Loucy (cell line): ENCODE data around the gene CASKIN2.

Experiments
- H2AFZ ChIP-seq: fragments of 200-600 bp; sonication (generic); 2 replicates; pipeline ENCODE4 v1.6.0; 2016; ENCODE audit warnings: antibody characterized with exemption, mild to moderate bottlenecking, low read length, moderate library complexity
- H3F3A ChIP-seq: fragments of 200-600 bp; 2 replicates; pipeline ENCODE4 v1.6.0; 2016; ENCODE audit warnings: antibody characterized with exemption, low read depth, mild to moderate bottlenecking
- H3K27me3 ChIP-seq: fragments of 200-600 bp; sonication (generic); 2 replicates; pipeline ENCODE4 v1.6.1; 2014; ENCODE audit warnings: low read length, mild to moderate bottlenecking; ENCODE audit not compliant: insufficient read depth, poor library complexity, severe bottlenecking
- H3K36me3 ChIP-seq: fragments of 200-600 bp; sonication (generic); 2 replicates; pipeline ENCODE4 v1.6.1; 2016; ENCODE audit warnings: low read length; ENCODE audit not compliant: insufficient read depth
- H3K4me1 ChIP-seq: fragments of 200-600 bp; sonication (generic); 2 replicates; pipeline ENCODE4 v1.5.1; 2014; ENCODE audit warnings: low read length, mild to moderate bottlenecking; ENCODE audit not compliant: insufficient read depth, poor library complexity, severe bottlenecking
- H3K4me2 ChIP-seq: fragments of 200-600 bp; sonication (generic); 2 replicates; pipeline ENCODE4 v1.6.0; 2014; ENCODE audit warnings: antibody characterized with exemption, low read length, low read depth, mild to moderate bottlenecking; ENCODE audit not compliant: poor library complexity, severe bottlenecking
- H3K4me3 ChIP-seq: fragments of 200-600 bp; sonication (generic); 2 replicates; pipeline ENCODE4 v1.5.1; 2014; ENCODE audit warnings: low read length, mild to moderate bottlenecking, mixed read lengths; ENCODE audit not compliant: poor library complexity, severe bottlenecking
- H3K79me2 ChIP-seq: fragments of 200-600 bp; sonication (generic); 2 replicates; pipeline ENCODE4 v1.6.1; 2014; ENCODE audit warnings: low read length; ENCODE audit not compliant: insufficient read depth
- H3K9ac ChIP-seq: fragments of 200-600 bp; sonication (generic); 2 replicates; pipeline ENCODE4 v1.6.0; 2014; ENCODE audit warnings: mild to moderate bottlenecking, low read depth, low read length, moderate library complexity; ENCODE audit not compliant: poor library complexity, severe bottlenecking
- H3K9me2 ChIP-seq: fragments of 200-600 bp; sonication (generic); replicated peaks from 2 replicates; pipeline ENCODE4 v1.6.1; 2016; ENCODE audit warnings: low read depth, low read length, mixed read lengths
- H3K9me3 ChIP-seq: fragments of 200-600 bp; sonication (generic); 2 replicates; pipeline ENCODE4 v1.6.1; 2014; ENCODE audit warnings: mild to moderate bottlenecking, antibody characterized with exemption, low read length, low read depth; ENCODE audit not compliant: insufficient read depth
- H4K20me1 ChIP-seq: fragments of 200-600 bp; sonication (generic); 2 replicates; pipeline ENCODE4 v1.6.0; 2014; ENCODE audit warnings: antibody characterized with exemption, low read length, mild to moderate bottlenecking; ENCODE audit not compliant: insufficient read depth, poor library complexity, severe bottlenecking
- CTCF ChIP-seq: fragments of 200-600 bp; sonication (generic); conservative IDR thresholded peaks from 2 replicates; pipeline ENCODE4 v1.5.1; 2014; ENCODE audit warnings: mild to moderate bottlenecking, antibody characterized with exemption, low read length
- EZH2phosphoT487 ChIP-seq: fragments of 200-600 bp; IDR thresholded peaks from 2 replicates; pipeline ENCODE4 v1.6.1; 2018; ENCODE audit warnings: antibody characterized with exemption, mild to moderate bottlenecking, moderate library complexity, borderline replicate concordance

CASKIN2 gene

DNA sequence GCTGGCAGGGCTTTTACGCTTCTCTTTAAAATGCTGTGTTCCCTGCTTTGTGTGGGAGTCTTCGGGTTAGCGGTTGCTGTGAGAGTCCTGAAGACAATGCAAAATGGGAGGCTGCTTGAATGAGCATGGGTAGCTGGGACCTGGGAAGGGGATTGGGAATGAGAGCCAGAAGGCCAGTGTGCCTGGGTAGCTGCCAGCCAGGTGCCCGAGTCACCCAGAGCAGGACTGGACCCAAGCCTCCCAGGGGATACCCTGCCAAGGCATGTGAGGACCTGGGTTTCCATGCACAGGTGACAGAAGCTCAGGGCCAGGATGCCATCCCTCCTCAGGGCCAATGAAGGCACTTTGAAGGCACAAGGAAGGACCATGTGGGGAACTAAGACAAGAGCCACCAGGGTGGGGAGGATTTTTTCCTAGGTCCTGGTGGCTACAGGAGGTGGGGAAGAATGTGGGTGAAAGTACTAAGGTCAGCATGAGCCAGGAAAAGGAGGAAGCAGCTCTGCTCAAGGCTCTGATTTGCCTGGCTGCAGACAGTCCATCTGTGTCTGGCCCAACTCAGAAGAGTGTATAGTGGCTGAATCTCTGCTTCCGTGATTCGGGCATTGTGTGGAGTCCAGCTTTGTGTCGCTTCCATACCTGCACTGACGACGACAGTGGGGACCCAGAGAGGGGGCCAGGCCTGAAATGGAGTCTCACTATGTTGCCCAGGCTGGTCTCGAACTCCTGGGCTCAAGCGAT, 38.4 kb downstream of the CASKIN2 start:
- H3K79me2 ChIP-seq, result no peaks in the 10 kb centered on the region
- H3K4me2 ChIP-seq, result no peak overlapping the region
- peaks cover 13% of the 10 kb centered on the region; the same call in 1 of the 2 replicates for H3K36me3 ChIP-seq
- H2AFZ ChIP-seq, result no peak overlapping the region
- H3K4me3 ChIP-seq, result no peak overlapping the region
- TF ChIP-seq EZH2phosphoT487 (no peak), CTCF (no peak)
- no peak overlapping the region for H3K9ac ChIP-seq
- no peaks in the 10 kb centered on the region for H3K4me1 ChIP-seq
- H3K9me3 ChIP-seq, result no peaks in the 10 kb centered on the region
- H3K9me2 ChIP-seq, result no peaks in the 10 kb centered on the region
- no peaks in the 10 kb centered on the region for H3F3A ChIP-seq
- H4K20me1 ChIP-seq, result no peaks in the 10 kb centered on the region
- no peaks in the 10 kb centered on the region for H3K27me3 ChIP-seq

DNA sequence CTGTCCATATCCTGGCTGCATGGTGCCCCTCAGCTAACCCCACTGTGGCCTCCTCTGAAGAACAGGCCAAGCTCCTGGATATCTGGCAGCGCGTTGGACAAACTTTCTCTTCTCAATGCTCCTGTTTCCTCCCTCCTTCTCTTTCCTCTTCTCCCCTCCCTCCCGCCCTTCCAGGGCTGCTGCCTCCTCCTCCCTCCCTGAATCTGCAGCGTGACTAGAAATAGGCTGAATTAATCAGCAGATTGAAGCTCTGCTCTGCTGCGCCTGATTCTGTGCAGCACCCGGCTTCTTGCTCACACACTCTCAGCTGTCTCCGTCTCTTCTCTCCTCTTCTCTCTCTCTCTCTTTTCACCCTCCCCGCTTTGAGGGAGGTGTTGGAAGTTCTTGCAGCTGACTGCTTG, 39.1 kb downstream of the CASKIN2 start:
- Histone ChIP-seq H3K4me3 (no peak overlapping the region), H3F3A (no peaks in the 10 kb centered on the region), H3K4me2 (no peak overlapping the region), H3K9me3 (no peaks in the 10 kb centered on the region), H3K4me1 (no peaks in the 10 kb centered on the region), H3K9ac (no peak overlapping the region), H3K9me2 (no peaks in the 10 kb centered on the region), H3K27me3 (no peaks in the 10 kb centered on the region), H3K79me2 (no peaks in the 10 kb centered on the region), H3K36me3 (peaks cover 13% of the 10 kb centered on the region; the same call in 1 of the 2 replicates), H2AFZ (no peak overlapping the region), H4K20me1 (no peaks in the 10 kb centered on the region)
- TF ChIP-seq CTCF (no peak), EZH2phosphoT487 (no peak)

GRCh38 chr17:75475851-75476250, 39.5 kb downstream of the CASKIN2 start:
- Histone ChIP-seq H3K9me2 (no peaks in the 10 kb centered on the region), H3K9ac (no peak overlapping the region), H3K4me1 (no peaks in the 10 kb centered on the region), H3K36me3 (peaks cover 13% of the 10 kb centered on the region; the same call in 1 of the 2 replicates), H3K9me3 (no peaks in the 10 kb centered on the region), H2AFZ (no peak overlapping the region), H4K20me1 (no peaks in the 10 kb centered on the region), H3F3A (no peaks in the 10 kb centered on the region), H3K4me3 (no peak overlapping the region), H3K4me2 (no peak overlapping the region), H3K27me3 (no peaks in the 10 kb centered on the region), H3K79me2 (no peaks in the 10 kb centered on the region)
- TF ChIP-seq CTCF, result no peak
- TF ChIP-seq EZH2phosphoT487, result no peak
